ENCODE measurements around the gene GMPR2. TPM values are rescaled to one million over a fixed set of nuclear protein-coding genes. Genes with fewer than 3 reads are reported as not detected.

The GMPR2 gene
- total and polyA plus RNA-seq, 2 of the 13 experiments (the other 11 are each of a cell fraction or from before 2014, with no cell fraction given): 210 to 273 TPM

DNA sequence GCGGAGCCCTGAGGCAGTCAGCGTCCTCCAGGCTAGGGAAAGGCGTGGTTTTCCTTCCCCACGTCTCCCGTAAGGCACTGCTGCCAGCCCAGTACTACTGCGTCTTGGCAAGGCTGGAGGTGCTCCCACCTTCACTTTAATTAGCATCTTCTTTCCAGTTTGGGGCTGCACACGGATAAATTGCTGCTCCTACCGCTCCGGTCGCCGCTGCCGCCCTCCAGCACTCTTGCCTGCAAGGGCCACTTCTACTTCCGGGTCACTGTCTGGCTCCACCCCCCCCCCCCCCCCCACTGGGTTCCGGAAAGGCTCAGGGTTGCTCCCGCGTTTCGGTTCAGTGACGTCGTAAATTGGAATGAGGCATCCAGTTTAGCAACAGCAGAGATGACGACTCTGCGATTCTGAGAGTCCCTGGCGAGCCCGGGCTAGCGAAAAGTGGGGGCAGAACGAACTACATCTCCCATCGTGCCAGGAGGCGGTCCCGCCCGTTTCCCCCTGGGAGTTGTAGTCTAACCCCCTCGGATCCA is 546 bp upstream of the GMPR2 start, which contains the start of gene NEDD8 (continued):
- TF ChIP-seq, protein P1, sequence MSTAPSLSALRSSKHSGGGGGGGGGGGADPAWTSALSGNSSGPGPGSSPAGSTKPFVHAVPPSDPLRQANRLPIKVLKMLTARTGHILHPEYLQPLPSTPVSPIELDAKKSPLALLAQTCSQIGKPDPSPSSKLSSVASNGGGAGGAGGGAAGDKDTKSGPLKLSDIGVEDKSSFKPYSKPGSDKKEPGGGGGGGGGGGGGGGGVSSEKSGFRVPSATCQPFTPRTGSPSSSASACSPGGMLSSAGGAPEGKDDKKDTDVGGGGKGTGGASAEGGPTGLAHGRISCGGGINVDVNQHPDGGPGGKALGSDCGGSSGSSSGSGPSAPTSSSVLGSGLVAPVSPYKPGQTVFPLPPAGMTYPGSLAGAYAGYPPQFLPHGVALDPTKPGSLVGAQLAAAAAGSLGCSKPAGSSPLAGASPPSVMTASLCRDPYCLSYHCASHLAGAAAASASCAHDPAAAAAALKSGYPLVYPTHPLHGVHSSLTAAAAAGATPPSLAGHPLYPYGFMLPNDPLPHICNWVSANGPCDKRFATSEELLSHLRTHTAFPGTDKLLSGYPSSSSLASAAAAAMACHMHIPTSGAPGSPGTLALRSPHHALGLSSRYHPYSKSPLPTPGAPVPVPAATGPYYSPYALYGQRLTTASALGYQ (CRISPR knock-in tag; IDR thresholded peaks at IDR 0.05): peak; percentile 58
- TF ChIP-seq TBX2 (CRISPR knock-in tag; IDR thresholded peaks at IDR 0.05; ENCODE audit: borderline replicate concordance): peak; percentile 98
- TF ChIP-seq, protein P2, sequence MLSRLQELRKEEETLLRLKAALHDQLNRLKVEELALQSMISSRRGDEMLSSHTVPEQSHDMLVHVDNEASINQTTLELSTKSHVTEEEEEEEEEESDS (CRISPR knock-in tag; IDR thresholded peaks at IDR 0.05; ENCODE audit: borderline replicate concordance): 0 out of 2 replicates have a peak, but pooled peaks have one; percentile 68
- peak; percentile 67 for TF ChIP-seq ERF (CRISPR knock-in tag; IDR thresholded peaks at IDR 0.05)
- TF ChIP-seq FOXO1 (CRISPR knock-in tag; IDR thresholded peaks at IDR 0.05): peak; percentile 5; the same call in 1 of the 2 replicates
- TF ChIP-seq SOX6 (IDR thresholded peaks at IDR 0.05): no peak
- peak; percentile 76 for TF ChIP-seq SOX6 (CRISPR knock-in tag; IDR thresholded peaks at IDR 0.05)
- TF ChIP-seq SATB2 (CRISPR knock-in tag; IDR thresholded peaks at IDR 0.05): peak; percentile 87; the same call in 1 of the 2 replicates
- TF ChIP-seq ZNF841 (CRISPR knock-in tag; IDR thresholded peaks at IDR 0.05; ENCODE audit: borderline replicate concordance): no peak
- TF ChIP-seq ZNF501 (CRISPR knock-in tag; IDR thresholded peaks at IDR 0.05): 0 out of 2 replicates have a peak, but pooled peaks have one; percentile 55
- no peak for TF ChIP-seq FOXK2 (IDR thresholded peaks at IDR 0.05)
- TF ChIP-seq RBM22 (optimal IDR thresholded peaks at IDR 0.05; ENCODE audit: low read length): peak; percentile 35
- TF ChIP-seq GLI4 (CRISPR knock-in tag; IDR thresholded peaks at IDR 0.05; ENCODE audit: borderline replicate concordance): peak; percentile 93; the same call in 1 of the 2 replicates
- peak; percentile 70; the same call in 1 of the 2 replicates for TF ChIP-seq ZNF768 (CRISPR knock-in tag; IDR thresholded peaks at IDR 0.05)
- peak; percentile 71 for TF ChIP-seq ZNF335 (CRISPR knock-in tag; IDR thresholded peaks at IDR 0.05)
- TF ChIP-seq GABPB1 (CRISPR knock-in tag; IDR thresholded peaks at IDR 0.05): peak; percentile 98
- peak; percentile 9; the same call in 1 of the 2 replicates for TF ChIP-seq ZBTB38 (CRISPR knock-in tag; IDR thresholded peaks at IDR 0.05)
- TF ChIP-seq, protein P3, sequence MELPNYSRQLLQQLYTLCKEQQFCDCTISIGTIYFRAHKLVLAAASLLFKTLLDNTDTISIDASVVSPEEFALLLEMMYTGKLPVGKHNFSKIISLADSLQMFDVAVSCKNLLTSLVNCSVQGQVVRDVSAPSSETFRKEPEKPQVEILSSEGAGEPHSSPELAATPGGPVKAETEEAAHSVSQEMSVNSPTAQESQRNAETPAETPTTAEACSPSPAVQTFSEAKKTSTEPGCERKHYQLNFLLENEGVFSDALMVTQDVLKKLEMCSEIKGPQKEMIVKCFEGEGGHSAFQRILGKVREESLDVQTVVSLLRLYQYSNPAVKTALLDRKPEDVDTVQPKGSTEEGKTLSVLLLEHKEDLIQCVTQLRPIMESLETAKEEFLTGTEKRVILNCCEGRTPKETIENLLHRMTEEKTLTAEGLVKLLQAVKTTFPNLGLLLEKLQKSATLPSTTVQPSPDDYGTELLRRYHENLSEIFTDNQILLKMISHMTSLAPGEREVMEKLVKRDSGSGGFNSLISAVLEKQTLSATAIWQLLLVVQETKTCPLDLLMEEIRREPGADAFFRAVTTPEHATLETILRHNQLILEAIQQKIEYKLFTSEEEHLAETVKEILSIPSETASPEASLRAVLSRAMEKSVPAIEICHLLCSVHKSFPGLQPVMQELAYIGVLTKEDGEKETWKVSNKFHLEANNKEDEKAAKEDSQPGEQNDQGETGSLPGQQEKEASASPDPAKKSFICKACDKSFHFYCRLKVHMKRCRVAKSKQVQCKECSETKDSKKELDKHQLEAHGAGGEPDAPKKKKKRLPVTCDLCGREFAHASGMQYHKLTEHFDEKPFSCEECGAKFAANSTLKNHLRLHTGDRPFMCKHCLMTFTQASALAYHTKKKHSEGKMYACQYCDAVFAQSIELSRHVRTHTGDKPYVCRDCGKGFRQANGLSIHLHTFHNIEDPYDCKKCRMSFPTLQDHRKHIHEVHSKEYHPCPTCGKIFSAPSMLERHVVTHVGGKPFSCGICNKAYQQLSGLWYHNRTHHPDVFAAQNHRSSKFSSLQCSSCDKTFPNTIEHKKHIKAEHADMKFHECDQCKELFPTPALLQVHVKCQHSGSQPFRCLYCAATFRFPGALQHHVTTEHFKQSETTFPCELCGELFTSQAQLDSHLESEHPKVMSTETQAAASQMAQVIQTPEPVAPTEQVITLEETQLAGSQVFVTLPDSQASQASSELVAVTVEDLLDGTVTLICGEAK (IDR thresholded peaks at IDR 0.05): peak; percentile 50; the same call in 1 of the 2 replicates
- TF ChIP-seq, protein P3 (CRISPR knock-in tag; IDR thresholded peaks at IDR 0.05): peak; percentile 89
